Measurements from ENCODE around the gene NPBWR2.
A peak's percentile ranks its signal among the peaks of the same experiment; 100 is the strongest.

NPBWR2 gene

GRCh38 chr20:64065062-64065973, 42.0 kb downstream of the NPBWR2 start:
- peak; percentile 56 for DNase-seq
- Histone ChIP-seq H3K9ac (ENCODE audit: low read length) (peak overlapping the region; percentile 49; the same call in 1 of the 2 replicates), H3K27me3 (replicated peaks; ENCODE audit: insufficient read depth, low read length) (peaks cover 2% of the 10 kb centered on the region; the same call in 1 of the 2 replicates), H4K20me1 (ENCODE audit: insufficient read depth, low read length) (no peaks in the 10 kb centered on the region), H3K36me3 (replicated peaks; ENCODE audit: insufficient read depth, low read length) (no peaks in the 10 kb centered on the region), H3K79me2 (ENCODE audit: low read length) (no peaks in the 10 kb centered on the region), H2AFZ (ENCODE audit: low read length) (no peak overlapping the region), H3K4me3 (ENCODE audit: low read length) (no peak overlapping the region), H3K9me3 (replicated peaks; ENCODE audit: insufficient read depth, low read length) (no peaks in the 10 kb centered on the region), H3F3A (ENCODE audit: insufficient read depth, low read length) (peaks cover 11% of the 10 kb centered on the region), H3K4me2 (ENCODE audit: low read depth, low read length) (peak overlapping the region; percentile 77; the same call in 1 of the 2 replicates), H3K9me2 (replicated peaks; ENCODE audit: insufficient read depth, low read length) (no peaks in the 10 kb centered on the region), H3K27ac (ENCODE audit: low read length) (peak overlapping the region; percentile 84), H3K4me1 (ENCODE audit: low read length) (peaks cover 38% of the 10 kb centered on the region)
- TF ChIP-seq, protein P1, sequence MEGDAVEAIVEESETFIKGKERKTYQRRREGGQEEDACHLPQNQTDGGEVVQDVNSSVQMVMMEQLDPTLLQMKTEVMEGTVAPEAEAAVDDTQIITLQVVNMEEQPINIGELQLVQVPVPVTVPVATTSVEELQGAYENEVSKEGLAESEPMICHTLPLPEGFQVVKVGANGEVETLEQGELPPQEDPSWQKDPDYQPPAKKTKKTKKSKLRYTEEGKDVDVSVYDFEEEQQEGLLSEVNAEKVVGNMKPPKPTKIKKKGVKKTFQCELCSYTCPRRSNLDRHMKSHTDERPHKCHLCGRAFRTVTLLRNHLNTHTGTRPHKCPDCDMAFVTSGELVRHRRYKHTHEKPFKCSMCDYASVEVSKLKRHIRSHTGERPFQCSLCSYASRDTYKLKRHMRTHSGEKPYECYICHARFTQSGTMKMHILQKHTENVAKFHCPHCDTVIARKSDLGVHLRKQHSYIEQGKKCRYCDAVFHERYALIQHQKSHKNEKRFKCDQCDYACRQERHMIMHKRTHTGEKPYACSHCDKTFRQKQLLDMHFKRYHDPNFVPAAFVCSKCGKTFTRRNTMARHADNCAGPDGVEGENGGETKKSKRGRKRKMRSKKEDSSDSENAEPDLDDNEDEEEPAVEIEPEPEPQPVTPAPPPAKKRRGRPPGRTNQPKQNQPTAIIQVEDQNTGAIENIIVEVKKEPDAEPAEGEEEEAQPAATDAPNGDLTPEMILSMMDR (IDR thresholded peaks at IDR 0.05; ENCODE audit: low read length), result no peak
- TF ChIP-seq EZH2phosphoT487 (IDR thresholded peaks at IDR 0.05; ENCODE audit: low read length), result no peak
- TF ChIP-seq EZH2 (optimal IDR thresholded peaks at IDR 0.05; ENCODE audit: low read depth, low read length), result no peak

GRCh38 chr20:64064145-64064698, 43.1 kb downstream of the NPBWR2 start:
- TF ChIP-seq, protein P1 (IDR thresholded peaks at IDR 0.05; ENCODE audit: low read length), result no peak
- TF ChIP-seq EZH2 (optimal IDR thresholded peaks at IDR 0.05; ENCODE audit: low read depth, low read length) (no peak), EZH2phosphoT487 (IDR thresholded peaks at IDR 0.05; ENCODE audit: low read length) (no peak)
- Histone ChIP-seq H4K20me1 (ENCODE audit: insufficient read depth, low read length) (no peaks in the 10 kb centered on the region), H3K4me3 (ENCODE audit: low read length) (peak overlapping the region; percentile 75; the same call in 1 of the 2 replicates), H3K27ac (ENCODE audit: low read length) (no peak overlapping the region), H3K36me3 (replicated peaks; ENCODE audit: insufficient read depth, low read length) (no peaks in the 10 kb centered on the region), H3K79me2 (ENCODE audit: low read length) (no peaks in the 10 kb centered on the region), H3K4me1 (ENCODE audit: low read length) (peaks cover 38% of the 10 kb centered on the region), H3K4me2 (ENCODE audit: low read depth, low read length) (peak overlapping the region; percentile 86), H3K27me3 (replicated peaks; ENCODE audit: insufficient read depth, low read length) (peaks cover 13% of the 10 kb centered on the region), H2AFZ (ENCODE audit: low read length) (no peak overlapping the region), H3K9me2 (replicated peaks; ENCODE audit: insufficient read depth, low read length) (no peaks in the 10 kb centered on the region), H3K9ac (ENCODE audit: low read length) (no peak overlapping the region), H3K9me3 (replicated peaks; ENCODE audit: insufficient read depth, low read length) (no peaks in the 10 kb centered on the region), H3F3A (ENCODE audit: insufficient read depth, low read length) (peaks cover 11% of the 10 kb centered on the region)
- DNase-seq, result no peak

DNA sequence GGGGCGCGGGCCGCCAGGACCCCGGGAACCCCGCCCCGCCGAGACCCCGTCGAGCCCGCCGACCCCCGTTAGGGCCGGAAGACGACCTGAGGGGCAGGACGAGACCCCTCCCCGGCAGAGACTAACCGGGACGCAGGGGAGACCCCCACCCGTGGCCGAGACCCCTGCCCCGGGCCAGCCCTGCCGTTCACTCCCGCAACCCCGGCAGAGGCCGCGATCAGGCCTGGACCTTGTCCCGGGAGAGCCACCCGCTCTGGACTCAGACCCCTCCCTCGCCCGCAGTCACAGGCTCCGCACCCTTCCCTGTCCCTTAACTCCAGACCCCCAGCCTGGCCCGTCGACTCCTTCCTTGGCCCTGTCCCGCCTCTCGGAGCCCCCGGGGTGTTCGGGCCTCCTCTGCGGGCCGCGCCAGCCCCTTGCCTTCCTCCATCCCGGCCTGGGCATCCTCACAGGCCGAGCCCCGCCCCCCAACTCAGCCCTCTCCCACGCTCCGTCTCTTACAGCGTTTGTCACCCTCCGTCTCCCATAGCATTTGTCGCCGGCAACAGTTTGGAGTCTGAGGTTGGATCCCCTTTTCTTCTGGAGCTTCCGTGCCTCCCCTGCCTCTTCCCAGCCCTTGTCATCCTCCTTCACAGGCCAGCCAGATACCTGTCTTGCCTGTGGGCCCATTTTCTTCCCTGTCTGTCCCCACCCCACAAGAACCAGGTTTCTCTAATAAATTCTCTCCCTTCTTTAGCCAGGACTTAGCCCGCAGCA, 43.8 kb downstream of the NPBWR2 start:
- Histone ChIP-seq H3K36me3 (replicated peaks; ENCODE audit: insufficient read depth, low read length) (no peaks in the 10 kb centered on the region), H3K9me3 (replicated peaks; ENCODE audit: insufficient read depth, low read length) (no peaks in the 10 kb centered on the region), H3K4me2 (ENCODE audit: low read depth, low read length) (peak overlapping the region; percentile 86), H2AFZ (ENCODE audit: low read length) (peak overlapping the region; percentile 66), H3K9me2 (replicated peaks; ENCODE audit: insufficient read depth, low read length) (no peaks in the 10 kb centered on the region), H3K4me3 (ENCODE audit: low read length) (peak overlapping the region; percentile 75), H3K4me1 (ENCODE audit: low read length) (peaks cover 38% of the 10 kb centered on the region), H4K20me1 (ENCODE audit: insufficient read depth, low read length) (no peaks in the 10 kb centered on the region), H3K27ac (ENCODE audit: low read length) (no peak overlapping the region), H3K9ac (ENCODE audit: low read length) (peak overlapping the region; percentile 65; the same call in 1 of the 2 replicates), H3K79me2 (ENCODE audit: low read length) (no peaks in the 10 kb centered on the region), H3K27me3 (replicated peaks; ENCODE audit: insufficient read depth, low read length) (peaks cover 14% of the 10 kb centered on the region), H3F3A (ENCODE audit: insufficient read depth, low read length) (peaks cover 11% of the 10 kb centered on the region)
- no peak for TF ChIP-seq EZH2 (optimal IDR thresholded peaks at IDR 0.05; ENCODE audit: low read depth, low read length)
- TF ChIP-seq, protein P1 (IDR thresholded peaks at IDR 0.05; ENCODE audit: low read length), result no peak
- DNase-seq, result no peak

All from MM.1S (cell line).